Measurements from ENCODE around the gene MMP7. TPM values are rescaled to one million over a fixed set of nuclear protein-coding genes. Genes with fewer than 3 reads are reported as not detected.

The MMP7 gene
- total and polyA plus RNA-seq, 12 donors: 0.10 to 3.4 TPM; not detected in 10

GRCh38 chr11:102559839-102560238, 29.3 kb upstream of the MMP7 start:
- no peaks in the 10 kb centered on the region for H3K9me3 ChIP-seq
- peaks cover 0 to 23% (median 0%) of the 10 kb centered on the region in 9 donors for H3K4me1 ChIP-seq
- intact Hi-C loops (cut with DNase I): no loop called here
- DNase-seq (no peak), ATAC-seq (no peak)
- no peak overlapping the region for H3K27ac ChIP-seq
- TF ChIP-seq, protein P1, sequence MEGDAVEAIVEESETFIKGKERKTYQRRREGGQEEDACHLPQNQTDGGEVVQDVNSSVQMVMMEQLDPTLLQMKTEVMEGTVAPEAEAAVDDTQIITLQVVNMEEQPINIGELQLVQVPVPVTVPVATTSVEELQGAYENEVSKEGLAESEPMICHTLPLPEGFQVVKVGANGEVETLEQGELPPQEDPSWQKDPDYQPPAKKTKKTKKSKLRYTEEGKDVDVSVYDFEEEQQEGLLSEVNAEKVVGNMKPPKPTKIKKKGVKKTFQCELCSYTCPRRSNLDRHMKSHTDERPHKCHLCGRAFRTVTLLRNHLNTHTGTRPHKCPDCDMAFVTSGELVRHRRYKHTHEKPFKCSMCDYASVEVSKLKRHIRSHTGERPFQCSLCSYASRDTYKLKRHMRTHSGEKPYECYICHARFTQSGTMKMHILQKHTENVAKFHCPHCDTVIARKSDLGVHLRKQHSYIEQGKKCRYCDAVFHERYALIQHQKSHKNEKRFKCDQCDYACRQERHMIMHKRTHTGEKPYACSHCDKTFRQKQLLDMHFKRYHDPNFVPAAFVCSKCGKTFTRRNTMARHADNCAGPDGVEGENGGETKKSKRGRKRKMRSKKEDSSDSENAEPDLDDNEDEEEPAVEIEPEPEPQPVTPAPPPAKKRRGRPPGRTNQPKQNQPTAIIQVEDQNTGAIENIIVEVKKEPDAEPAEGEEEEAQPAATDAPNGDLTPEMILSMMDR (IDR thresholded peaks at IDR 0.05): no peak
- no peak overlapping the region for H3K4me3 ChIP-seq
- H3K36me3 ChIP-seq: no peaks in the 10 kb centered on the region
- H3K27me3 ChIP-seq: no peaks in the 10 kb centered on the region

GRCh38 chr11:102555091-102555490, 24.5 kb upstream of the MMP7 start:
- no peaks in the 10 kb centered on the region for H3K9me3 ChIP-seq

DNA sequence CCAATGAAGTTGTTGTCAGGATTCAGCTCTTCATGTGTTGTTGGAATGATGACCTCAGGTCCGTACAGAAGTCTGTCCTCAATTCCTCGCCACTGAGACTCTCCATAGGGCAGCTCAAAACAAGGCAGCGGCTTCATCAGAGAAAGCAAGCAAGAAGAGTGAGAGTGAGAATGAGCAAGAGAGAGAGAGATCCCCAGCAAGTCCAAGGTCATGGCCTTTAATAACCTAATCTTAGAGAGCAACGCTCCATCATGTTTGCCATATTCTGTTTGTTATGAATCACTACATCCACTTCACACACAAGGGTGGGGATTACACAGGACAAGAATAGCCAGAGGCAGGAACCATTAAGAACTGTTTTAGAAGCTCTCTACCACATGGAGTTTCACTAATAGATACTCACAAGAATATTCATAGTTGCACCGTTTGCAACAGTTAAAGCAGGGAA, 23.3 kb upstream of the MMP7 start:
- Histone ChIP-seq H3K27me3 (peaks cover 0 to 5% (median 0%) of the 10 kb centered on the region in 7 donors), H3K9me3 (no peaks in the 10 kb centered on the region), H3K27ac (no peak overlapping the region), H3K36me3 (no peaks in the 10 kb centered on the region), H3K4me1 (no peaks in the 10 kb centered on the region), H3K4me3 (no peak overlapping the region)
- 85 to 91% methylated on average over 5 of the region's 5 CpGs for WGBS, 2 donors
- peak in 1 of 8 donors; percentile 34 for ATAC-seq
- no peak for DNase-seq
- TF ChIP-seq, protein P1 (IDR thresholded peaks at IDR 0.05): no peak
- intact Hi-C loops (cut with DNase I): no loop called here

More at GRCh38 chr11:102555091-102555490, 24.5 kb upstream of the MMP7 start:
- TF ChIP-seq, protein P1 (IDR thresholded peaks at IDR 0.05): no peak
- H3K4me1 ChIP-seq: peaks cover 0 to 9% (median 0%) of the 10 kb centered on the region in 9 donors
- ATAC-seq (no peak), DNase-seq (no peak)
- no peaks in the 10 kb centered on the region for H3K27me3 ChIP-seq
- H3K27ac ChIP-seq: no peak overlapping the region
- H3K36me3 ChIP-seq: no peaks in the 10 kb centered on the region
- H3K4me3 ChIP-seq: no peak overlapping the region
- WGBS, 2 donors: 85 to 91% methylated on average over 3 of the region's 3 CpGs
- intact Hi-C loops (cut with DNase I): no loop called here

GRCh38 chr11:102552447-102553194, 22.1 kb upstream of the MMP7 start:
- Histone ChIP-seq H3K4me1 (peaks cover 0 to under 1% (median 0%) of the 10 kb centered on the region in 9 donors), H3K27me3 (peaks cover 0 to 5% (median 0%) of the 10 kb centered on the region in 7 donors), H3K9me3 (no peaks in the 10 kb centered on the region), H3K4me3 (no peak overlapping the region), H3K27ac (no peak overlapping the region), H3K36me3 (no peaks in the 10 kb centered on the region)
- ATAC-seq (no peak), DNase-seq (no peak)
- 55 to 59% methylated on average over 8 of the region's 8 CpGs for WGBS, 2 donors
- TF ChIP-seq, protein P1 (IDR thresholded peaks at IDR 0.05): no peak
- intact Hi-C loops (cut with DNase I): no loop called here
